ENCODE results near the gene KLHL6.

The KLHL6 gene

DNA sequence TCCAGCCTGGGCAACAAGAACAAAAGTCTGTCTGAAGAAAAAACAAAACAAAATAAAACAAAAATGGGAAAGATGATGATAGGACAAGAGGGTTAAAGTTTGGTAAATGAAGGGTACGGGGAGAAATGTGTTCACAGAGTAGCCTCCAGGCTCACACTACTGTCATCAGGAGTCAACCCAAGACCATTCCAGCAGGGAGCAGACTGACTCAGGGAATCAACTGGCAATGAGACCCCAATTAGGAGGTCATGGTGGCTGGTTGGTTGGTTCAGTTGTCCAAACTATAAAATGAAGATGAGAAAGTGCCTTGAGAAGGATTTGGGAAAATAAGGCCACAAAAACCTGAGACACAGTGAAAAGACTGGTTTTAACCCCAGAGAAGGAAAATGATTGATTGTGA, 51.8 kb downstream of the KLHL6 start:
- no peak for DNase-seq (ENCODE audit: low spot score)

DNA sequence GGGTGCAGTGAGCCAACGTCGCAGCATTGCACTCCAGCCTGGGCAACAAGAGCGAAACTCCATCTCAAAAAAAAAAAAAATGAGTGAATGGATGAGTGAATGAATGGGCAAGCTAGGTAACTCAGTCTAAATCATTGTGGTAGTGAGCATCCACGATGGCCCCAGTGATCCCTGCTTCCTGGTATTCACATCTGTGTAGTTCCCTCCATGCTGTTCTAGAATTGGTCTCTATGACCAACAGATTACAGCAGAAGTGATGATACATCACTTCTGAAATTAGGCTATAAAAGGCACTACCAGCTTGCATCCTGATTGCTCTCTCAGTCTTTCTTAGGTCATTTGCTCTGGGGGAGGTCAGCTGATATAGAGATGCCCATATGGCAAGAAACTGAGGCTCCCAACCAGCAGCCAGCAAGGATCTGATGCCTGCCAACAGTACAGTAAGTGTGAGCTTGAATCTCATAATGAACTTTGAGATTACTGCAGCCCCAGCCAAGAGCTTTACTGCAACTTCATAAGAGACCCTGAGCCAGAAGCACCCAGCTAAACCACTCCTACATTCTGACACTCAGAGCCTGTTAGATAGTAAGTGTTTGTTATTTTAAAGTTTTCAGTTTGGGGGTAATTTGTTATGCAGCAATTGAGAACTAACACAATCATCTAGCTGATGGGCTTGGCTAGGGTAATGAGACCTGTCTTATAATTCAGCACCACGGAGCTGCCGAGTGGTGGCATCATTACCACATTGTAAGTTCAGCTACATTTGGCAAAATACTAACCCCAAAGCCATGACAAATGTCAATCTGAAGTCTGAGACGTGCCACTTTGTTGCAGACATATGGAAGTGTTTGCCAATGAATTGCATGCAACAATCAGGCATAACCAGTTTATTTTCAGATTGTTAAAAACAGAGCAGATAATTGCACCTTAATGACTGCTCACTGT, 53.0 kb downstream of the KLHL6 start:
- no peak for DNase-seq (ENCODE audit: low spot score)

DNA sequence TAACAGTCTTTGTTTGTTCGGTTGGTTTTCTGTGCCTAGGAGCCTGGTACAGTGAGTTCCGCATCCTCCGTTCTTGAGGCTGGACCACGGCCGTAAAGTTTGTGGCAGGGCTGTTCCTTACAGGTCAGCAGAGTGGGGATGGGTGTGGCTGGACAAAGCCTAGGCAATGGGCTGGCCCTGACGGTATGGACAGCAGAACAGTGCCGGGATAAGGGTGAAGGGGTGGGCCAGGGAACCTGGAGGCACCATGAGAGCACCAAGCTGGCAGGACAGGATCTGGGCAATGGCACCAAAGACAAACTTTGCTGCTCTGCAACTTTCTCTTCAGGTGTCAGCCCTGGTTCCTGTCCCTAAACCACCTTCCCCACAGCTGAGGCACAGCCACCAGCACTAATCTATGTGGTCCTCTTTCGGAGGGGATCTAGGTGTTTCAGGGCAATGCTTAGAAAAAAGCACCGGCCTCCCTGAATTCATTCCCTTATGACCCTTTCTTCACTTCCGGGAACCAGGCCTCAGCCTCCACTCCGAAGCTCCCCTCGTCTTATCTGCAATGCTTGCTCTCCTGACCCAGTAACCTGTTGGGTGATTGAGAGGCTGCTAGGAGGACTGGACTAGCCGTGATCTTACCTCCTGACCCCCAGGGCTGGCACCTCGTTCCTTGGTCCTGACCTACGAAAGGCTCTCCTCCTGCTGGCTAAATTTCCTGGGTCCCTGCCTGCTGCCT, 54.4 kb downstream of the KLHL6 start:
- DNase-seq (ENCODE audit: low spot score) = no peak

DNA sequence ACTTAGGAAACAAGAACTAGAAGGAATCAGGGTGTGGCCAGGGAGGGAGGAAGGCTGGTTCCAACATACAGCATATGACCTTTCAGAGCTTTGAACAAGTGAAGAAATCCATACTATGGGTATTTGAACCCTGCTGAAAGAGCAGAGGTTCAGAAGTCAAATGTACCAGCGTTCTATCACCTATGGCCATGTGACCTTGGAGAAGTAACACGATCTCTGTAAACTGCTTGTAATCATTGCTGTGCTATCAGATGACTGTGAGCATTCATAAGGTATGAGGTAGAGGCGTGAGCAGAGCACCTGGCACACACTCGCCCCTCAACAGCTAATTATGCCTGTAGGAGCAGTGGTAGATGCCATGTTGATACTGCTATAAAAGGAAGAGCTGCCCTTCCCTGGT, 55.2 kb downstream of the KLHL6 start:
- DNase-seq (ENCODE audit: low spot score) = no peak

DNA sequence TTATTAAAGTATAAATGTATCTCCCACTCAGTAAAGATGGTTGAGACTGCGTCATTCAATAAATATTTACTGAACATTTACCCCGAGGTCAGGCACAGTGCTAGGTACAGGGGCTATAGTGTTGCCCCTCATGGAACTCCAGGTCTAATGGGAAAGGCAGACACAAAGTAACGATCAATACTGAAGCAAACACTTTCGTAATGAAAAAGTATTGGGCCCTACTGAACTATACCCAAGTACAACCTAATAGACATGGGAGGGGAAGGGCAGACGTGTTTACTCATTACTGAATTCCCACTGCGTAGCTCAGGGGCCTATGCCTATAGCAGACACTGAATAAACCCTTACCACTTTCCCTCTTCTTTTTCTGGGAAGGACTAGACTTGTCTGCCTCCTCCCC, 56.9 kb downstream of the KLHL6 start:
- no peak for DNase-seq (ENCODE audit: low spot score)

DNA sequence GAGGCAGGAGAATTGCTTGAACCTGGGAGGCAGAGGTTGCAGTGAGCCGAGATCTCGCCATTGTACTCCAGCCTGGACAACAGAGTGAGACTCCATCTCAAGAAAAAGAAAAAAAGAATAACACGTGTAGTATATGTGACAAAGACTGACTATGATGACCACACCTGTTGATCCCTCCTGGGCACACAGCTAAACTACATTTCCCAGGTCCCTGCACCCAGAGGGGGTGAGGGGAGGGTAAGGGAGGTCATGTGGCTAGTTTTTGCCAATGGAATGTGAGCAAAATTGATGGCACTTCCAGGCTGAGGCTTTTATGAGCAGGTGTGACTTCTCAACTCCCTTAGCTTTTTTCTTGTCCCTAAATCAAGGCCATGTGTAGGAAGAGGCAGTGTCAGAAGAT, 58.2 kb downstream of the KLHL6 start:
- DNase-seq (ENCODE audit: low spot score) = no peak

DNA sequence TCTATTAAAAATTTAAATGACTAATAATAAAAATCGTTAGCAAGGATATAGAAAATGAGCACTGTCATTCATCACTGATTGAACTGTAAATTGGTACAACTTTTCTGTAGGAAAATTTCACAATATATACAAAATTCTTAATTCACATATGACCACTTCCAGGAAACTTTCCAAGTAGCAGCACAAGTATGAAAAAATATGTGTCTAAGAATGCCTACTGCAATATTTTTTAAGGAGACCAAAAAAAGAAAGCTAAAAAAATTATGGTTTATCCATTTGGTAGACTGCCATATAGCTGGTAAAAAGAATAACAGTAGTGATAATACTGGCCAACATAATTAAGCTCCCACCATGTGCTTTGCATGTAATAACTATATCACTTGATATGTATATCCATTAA, 59.2 kb downstream of the KLHL6 start:
- DNase-seq (ENCODE audit: low spot score) = no peak

DNA sequence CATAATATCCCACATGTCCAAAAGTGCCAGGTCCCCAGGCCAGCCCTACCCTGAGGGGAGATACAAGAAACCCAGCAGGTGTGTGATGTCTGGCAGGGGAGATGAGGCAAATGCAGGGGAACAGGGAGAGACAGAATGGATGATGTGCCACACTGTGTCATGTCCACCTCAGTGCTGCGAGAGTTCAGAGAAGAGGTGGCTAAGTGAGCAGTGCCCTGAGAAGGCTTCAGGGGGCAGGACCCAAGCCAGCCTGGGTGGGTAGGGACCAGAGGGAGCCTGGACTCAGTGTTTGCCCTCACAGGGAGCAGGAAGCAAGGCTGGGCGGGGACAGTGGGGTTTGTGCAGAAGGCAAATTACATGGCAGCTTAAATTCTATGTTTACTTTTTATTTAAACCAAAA, 61.2 kb downstream of the KLHL6 start:
- DNase-seq (ENCODE audit: low spot score) = no peak

DNA sequence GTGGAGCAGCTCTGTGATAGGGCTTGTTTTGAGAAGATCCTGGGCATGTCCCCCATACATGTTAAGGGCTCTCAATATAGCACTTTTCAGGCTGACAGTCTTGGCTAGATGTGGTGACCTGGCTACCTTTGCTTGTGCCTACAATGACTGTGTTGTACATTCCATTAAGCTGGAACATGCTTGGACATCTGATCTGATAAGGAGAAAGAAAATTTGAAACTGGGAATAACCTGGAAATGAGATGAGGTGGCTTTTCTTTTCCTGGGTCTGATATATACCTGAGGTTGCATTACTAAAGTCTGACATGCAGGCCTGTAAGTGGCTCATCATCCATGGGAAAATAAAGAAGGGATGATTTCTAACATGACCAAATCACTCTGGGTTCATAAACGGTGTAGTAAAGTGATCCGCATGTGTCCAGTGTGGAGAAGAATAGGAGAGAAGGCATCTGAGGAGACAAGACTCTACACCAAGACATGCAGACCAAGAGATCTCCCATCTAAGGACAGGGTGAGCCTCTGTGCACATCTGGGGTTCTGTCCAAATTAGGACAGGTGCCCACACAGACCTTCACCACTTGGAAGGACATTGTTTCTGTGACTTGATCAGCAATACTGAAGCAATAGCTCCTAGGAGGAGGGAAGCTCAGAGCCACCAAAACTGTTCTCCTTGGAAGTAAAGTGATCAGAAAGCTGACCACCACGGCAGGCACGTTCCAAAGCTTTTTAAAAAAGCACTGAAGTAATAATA, 62.0 kb downstream of the KLHL6 start:
- no peak for DNase-seq (ENCODE audit: low spot score)

DNA sequence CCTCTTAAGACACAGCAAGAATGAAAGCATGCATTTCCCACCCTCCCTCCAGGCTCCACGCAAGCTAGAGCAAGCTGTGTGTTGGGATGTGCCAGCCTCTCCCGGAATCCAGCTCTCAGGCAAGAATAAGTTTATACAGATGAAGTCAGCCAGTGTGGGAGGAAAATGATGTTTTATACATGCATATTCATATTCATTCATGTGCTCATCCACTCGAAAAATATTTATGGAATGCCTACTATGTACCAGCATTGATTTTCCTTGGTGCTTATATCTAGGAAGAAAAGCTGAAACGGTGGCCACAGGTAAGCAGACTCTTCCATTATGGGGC, 62.7 kb downstream of the KLHL6 start:
- no peak for DNase-seq (ENCODE audit: low spot score)

DNA sequence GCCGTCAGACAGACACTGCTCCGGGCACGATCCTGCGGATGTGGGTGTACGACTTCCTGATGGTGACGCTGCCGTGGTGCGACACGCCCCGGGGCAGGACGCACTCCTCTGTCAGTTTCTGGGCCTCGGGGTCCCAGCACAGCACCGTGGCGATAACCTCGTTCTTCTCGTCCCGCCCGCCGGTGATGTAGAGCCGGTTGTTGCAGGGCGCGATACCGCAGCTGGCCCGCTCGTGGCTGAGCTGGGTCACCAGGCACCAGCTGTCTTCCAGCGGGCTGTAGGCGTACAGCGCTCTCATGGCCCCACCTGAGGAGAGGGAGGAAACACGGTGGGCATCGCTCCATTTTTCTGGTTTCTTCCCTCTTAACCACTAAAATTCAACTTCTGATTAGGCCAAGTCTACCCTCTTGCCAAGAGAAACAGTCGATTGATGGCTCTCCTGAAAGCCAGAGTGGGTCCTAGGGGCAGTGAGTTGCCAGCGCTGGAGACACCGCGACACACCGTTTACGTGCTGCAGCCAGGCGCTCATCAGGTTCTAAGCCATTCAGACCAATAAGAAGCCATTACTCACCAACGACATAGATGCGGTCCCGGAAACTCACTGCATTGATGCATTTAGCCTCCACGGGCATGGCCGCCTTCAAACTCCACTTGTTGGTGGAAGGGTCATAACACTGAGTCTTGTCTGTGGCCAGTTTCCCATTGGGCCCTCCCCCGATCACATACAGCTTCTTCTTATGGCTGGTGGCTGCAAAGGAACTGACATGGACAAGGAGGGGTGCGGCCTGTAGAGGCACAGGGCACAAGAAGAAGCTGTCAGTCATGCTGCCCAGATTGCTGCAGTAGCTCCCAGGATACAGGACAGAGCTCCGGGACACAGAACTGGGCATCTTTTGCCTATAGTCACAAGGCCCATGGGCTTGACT, 63.3 kb downstream of the KLHL6 start:
- DNase-seq (ENCODE audit: low spot score) = no peak

DNA sequence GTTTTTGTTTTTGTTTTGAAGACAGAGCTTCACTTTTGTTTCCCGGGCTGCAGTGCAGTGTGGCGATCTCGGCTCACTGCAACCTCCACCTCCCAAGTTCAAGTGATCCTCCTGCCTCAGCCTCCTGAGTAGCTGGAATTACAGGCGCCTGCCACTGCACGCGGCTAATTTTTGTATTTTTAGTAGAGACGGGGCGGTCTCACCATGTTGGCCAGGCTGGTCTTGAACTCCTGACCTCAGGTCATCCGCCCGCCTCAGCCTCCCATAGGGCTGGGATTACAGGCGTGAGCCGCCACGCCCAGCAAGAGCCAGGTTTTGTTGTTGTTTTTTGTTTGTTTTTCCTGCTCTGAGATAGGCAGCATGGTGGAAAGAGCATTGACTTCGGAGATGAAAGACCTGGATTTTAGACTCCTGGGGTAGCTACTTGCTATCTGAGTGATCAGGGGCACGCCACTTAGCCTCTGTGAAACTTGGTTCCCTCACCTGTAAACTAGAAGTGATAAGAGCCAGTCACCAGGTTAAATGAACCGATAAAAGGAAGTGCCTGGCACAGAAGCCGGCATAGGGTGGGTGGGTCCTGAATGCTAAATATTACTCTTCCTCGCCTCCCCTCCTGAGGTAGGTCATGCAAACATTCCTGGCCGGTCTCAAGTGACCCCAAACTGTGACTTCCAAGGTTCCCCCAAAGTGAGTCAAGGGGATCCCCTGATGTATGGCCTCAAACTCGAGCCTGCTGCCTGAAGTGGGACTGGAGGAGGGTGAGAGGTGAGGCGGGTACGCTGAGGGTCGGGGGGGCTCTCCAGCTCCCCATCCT, 64.2 kb downstream of the KLHL6 start:
- DNase-seq (ENCODE audit: low spot score) = no peak

DNA sequence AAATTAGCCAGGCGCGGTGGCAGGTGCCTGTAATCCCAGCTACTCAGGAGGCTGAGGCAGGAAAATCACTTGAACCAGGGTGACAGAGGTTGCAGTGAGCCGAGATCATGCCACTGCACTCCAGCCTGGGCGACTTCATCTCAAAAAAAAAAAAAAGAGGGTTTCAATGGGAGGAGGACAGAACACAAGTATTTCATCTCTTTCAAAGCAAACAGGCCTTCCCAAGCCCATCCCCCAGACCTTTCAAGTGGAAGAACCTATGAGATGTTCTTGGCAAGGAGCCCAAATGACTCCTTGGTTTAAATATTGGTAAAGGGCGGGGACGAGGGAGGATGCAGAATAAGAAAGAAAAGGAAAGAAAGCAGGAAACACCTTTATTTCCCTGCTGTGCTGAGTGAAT, 64.9 kb downstream of the KLHL6 start:
- no peak for DNase-seq (ENCODE audit: low spot score)

DNA sequence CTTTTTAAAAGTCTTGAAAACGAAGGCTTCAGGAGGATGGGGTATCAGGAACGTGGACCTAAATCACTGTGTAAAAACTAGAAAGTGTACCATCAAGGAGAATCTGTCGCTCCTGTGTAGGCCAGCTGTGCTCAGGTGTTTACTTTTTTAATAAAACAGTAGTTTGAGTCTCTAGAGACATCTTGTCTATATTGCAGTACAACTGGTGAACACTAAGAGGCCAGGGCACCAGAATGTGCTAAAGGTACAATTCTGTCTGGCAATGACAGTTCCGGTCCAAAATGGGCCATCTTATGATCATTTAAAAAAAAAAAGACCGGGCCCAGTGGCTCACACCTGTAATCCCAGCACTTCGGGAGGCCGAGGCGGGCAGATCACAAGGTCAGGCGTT, 65.3 kb downstream of the KLHL6 start:
- no peak for DNase-seq (ENCODE audit: low spot score)

DNA sequence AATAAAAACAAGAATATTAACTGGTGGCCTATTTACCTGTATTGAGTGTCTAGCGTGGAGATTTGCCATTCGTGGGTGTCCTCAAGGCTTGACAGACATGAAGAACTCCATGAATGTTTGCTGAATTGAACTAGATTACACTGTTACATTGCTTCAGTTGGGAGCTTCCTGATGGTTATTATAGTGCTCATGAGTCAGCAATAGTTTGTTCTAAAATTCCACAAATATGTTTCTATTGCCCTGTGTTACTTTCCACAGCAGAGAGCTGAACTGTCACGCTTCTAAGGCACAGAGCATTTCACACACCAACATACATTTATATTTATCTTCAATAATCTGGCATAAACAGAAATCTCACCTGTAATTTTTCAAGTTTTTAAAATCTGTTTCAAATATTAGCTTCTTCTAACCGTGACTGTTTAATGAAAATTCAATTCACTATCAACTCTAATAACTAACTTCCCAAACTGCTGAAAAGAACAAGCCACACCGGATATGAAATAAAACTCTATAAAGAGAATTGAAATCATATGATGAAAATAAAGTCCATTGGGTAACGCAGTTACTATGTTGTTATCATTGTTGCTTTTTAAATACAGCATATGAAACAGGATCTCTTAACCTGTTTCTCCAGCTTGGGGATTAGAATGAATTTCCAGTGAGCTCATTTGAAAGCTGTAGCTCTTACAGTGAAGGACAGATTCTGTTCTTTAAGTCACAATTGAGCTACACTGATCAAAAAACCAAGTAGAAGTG, 65.9 kb downstream of the KLHL6 start:
- DNase-seq (ENCODE audit: low spot score) = no peak

DNA sequence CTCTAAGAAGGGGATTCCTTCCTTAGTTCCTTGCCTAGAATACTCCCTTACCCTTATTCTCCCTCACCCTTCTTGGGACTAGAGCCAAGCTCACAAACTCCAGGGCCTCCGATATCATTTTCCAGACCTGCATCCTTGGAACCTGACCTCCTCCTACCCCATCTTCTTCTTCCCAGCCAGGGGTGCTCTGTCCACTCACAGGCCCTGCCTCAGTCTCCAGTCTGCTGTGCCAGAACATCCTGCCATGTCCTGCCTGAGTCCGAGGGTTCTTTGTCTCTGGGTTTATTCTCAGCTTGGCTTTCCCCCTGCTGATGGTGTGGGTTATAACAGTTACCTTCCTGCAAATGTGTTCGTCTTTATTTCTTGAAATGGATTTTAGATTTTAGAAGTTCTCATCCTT, 67.2 kb downstream of the KLHL6 start:
- DNase-seq (ENCODE audit: low spot score) = no peak

DNA sequence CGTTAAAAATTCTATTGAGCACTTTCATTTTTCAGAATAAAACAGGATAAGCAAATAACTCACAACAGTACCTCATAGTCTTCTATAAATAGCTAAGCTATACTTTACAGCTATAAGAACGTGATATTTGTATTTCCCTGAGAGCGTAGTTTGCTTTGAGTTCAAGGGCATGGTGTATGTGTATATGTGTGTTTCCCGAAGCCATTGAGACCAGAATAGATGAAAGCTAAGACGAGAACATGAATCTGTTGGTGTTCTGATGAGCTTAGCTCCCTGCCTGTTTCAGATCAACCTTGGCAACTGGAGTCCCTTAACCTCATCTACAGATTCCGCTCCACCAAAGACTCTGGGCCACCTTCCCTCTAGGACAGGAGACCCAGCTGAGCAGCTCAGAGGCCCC, 67.6 kb downstream of the KLHL6 start:
- DNase-seq (ENCODE audit: low spot score) = no peak

DNA sequence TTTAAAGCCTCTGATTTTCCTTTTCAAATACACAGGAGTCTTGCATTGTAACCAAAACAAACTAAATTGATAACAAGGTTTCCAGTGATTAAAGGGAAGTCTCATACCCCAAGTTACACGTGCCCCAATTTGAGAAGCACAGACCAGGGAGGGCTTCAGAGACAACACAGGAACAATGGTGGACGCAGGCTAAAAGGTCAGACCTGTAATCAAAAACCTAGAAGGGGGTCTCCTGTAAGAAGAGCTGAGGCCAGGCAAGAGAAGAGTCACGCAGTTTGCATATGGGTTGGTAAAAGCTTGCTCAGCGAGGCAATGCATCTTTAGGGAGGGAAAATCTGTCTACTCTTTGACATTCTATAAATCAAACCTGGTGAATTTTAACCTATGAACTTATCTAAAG, 68.5 kb downstream of the KLHL6 start:
- no peak for DNase-seq (ENCODE audit: low spot score)

DNA sequence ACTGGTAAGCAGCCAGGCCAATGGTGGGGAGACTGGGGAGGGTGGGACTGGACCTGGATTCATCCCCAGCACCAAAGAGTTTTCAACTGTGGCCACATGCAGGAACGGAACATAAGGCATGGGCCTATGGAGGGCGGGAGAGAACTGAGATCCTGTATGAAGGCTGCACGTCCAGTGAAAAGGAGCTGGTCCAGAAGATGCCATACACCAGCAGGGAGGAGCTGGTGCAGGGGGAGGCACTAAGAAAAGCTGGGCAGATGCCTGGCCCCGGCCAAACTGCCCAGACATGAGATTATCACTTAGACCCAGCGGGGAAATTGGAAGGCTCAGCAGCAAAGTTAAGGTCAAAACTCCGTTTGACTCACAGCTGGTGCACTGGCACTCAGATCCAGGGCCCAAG, 69.0 kb downstream of the KLHL6 start:
- DNase-seq (ENCODE audit: low spot score) = no peak

DNA sequence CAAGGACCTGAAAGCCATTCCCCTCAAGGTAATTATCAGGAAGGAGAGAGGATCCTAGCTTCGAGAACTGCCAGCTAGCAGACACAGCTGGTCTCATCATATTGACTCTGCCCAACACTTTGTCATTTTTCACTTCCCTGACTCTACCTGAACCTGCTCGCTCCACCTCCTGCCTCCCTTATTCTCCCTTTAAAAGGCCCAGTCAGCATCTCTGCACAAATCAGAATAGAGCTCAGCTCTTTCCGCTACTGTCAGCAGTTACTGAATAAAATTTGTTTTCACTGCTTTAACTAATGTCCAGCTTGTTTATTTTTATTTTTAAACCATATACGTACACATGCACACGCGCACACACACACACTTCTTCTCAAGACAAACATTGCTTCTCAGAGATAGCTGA, 69.9 kb downstream of the KLHL6 start:
- no peak for DNase-seq (ENCODE audit: low spot score)

Data from hematopoietic multipotent progenitor cell treated with erythropoietin and hydrocortisone succinate and interleukin-3 and kit ligand, for 17 days (in vitro differentiated cells).